GM03348 (cell line): ENCODE data around the gene PVR.

Source experiments
- DNase-seq: peaks from one replicate; pipeline ENCODE4 v3.0.0; 2012; ENCODE audit warnings: low spot score

PVR gene

DNA sequence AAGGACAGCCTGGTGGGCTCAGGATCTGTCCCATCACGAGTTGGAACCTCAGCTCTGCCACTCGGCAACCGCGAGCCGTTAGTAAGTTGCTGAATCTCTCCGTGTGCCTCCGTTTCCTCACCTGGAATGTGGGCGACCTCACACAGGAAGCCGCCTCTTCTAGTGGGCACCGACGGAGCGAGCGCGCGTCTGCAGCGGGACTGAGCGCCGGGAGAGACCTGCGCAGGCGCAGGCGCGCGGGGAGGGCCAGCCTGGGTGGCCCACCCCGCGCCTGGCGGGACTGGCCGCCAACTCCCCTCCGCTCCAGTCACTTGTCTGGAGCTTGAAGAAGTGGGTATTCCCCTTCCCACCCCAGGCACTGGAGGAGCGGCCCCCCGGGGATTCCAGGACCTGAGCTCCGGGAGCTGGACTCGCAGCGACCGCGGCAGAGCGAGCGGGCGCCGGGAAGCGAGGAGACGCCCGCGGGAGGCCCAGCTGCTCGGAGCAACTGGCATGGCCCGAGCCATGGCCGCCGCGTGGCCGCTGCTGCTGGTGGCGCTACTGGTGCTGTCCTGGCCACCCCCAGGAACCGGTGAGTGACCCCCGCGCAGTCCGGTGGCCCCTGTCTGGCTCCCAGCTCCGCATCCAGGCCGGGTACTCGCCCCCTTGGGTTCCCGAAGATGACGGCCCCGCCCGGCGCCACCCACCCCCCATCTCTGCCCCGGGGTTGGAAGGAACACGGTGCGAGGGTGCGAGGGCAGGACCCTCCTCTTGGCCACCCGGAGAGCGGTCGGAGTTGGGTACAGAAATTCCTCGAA is at the start of gene PVR:
TSS of gene PVR (plus strand) at position 306 of the 797 bp plus-strand sequence. CDS start at position 493, 187 bp downstream.
- DNase-seq, result peak; percentile 94

- DNase-seq, result no peak
These were observed 47.1 kb upstream of the PVR start for GRCh38 chr19:44596428-44597130.

DNA sequence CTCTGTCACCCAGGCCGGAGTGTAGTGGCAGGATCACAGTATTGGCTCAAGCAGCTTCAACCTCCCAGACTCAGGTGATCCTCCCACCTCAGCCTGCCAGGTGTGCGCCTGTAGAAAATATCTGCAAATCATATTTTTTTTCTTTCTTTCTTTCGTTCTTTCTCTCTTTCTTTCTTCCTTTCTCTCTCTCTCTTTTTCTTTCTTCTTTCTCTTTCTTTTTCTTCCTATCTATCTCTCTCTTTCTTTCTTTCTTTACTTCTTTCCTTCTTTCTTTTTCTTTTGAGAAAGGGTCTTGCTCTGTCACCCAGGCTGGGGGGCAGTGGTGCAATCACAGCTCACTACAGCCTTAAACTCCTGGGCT is 46.6 kb upstream of the PVR start:
- DNase-seq, result no peak

DNA sequence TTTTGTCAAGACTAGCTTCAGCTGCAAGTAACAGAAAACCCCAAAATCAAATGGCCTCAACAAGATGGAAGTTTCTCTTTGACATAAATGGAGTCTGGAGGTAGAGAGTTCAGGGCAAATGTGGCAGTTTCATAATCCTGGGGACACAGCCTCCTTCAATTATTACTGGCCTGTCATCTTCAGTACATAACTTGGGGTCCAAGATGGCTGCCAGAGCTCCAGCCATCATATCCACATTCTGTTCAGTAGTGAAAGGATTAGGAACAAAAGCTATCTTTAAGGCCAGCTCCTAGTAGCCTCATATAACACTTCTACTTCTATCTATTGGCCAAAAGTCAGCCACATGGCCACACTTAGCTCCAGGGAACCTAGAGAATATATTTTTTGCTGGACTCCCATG is 45.4 kb upstream of the PVR start:
- no peak for DNase-seq

DNA sequence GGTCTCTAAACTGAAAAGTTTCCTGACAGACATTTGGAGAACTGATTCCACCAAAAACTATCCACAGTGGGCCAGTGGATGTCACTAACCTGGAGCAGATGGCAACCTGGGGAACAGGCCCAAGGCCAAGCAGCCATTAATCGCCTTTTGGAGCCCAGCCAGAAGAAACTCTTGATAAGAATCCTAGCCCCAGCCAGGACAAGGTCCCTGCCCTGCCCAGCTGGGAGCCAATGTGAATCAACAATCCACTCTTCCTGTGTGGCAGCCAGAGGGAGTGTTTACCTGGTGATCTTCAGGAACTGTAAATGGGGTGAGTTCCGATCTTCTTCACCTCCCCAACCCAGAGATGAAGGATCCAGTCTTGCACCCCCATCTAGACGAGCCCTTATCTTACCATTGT is 44.8 kb upstream of the PVR start:
- DNase-seq, result no peak

DNA sequence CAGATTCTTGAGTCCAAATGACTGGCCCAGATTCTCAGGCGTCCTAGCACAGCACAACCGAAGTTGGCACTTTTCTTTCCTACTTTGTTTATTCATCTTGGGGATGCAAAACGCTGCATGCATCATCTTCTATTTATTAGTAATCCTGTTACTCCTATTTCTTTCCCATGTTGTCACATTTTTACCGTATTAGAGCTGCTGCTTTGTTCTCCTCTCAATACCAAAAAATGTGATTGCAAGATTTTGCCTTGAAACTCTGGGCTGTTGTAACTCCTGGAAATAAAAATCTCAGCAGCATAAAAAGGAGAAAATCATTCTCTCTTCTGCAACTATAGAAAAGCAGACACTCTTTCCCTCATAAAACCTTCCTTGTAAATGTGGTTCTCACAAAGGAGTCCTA is 43.2 kb upstream of the PVR start:
- no peak for DNase-seq

- no peak for DNase-seq
These were observed 41.6 kb upstream of the PVR start for GRCh38 chr19:44602081-44602480.

- peak; percentile 81 for DNase-seq
These were observed 40.3 kb upstream of the PVR start for GRCh38 chr19:44603201-44603945.

GRCh38 chr19:44604241-44604640 is 39.5 kb upstream of the PVR start:
- DNase-seq, result no peak

- DNase-seq, result no peak
These were observed 38.2 kb upstream of the PVR start for GRCh38 chr19:44605547-44605946.

- DNase-seq, result peak; percentile 22
These were observed 36.7 kb upstream of the PVR start for GRCh38 chr19:44607049-44607448.

- no peak for DNase-seq
These were observed 35.8 kb upstream of the PVR start for GRCh38 chr19:44607917-44608316.

- DNase-seq, result no peak
These were observed 35.3 kb upstream of the PVR start for GRCh38 chr19:44608391-44608821.

GRCh38 chr19:44609219-44609618 is 34.5 kb upstream of the PVR start:
- no peak for DNase-seq

- peak; percentile 54 for DNase-seq
These were observed 33.2 kb upstream of the PVR start for GRCh38 chr19:44610497-44610896.

DNA sequence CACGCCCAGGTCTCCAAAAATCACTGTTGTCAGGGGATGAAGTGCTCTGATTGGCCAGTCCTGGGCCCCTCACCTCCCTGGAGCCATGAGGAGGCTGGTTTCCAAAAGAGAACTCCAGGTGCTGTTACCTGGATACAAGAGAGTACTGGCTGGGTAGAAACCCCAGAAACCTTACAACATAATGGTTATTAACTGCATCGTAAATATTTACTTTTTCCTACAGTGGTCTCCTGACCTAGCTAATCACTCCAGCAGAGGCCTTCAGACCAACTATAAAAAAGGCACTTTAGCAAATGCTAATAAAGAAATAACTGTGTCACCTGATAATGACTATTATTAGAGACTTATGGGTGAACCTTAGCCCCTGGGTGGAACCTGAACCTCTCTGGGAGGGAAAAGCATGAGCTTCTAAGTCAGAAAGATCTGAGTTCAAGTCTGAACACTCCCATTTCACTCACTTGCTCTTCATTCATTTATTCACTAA is 31.9 kb upstream of the PVR start:
- DNase-seq, result no peak

DNA sequence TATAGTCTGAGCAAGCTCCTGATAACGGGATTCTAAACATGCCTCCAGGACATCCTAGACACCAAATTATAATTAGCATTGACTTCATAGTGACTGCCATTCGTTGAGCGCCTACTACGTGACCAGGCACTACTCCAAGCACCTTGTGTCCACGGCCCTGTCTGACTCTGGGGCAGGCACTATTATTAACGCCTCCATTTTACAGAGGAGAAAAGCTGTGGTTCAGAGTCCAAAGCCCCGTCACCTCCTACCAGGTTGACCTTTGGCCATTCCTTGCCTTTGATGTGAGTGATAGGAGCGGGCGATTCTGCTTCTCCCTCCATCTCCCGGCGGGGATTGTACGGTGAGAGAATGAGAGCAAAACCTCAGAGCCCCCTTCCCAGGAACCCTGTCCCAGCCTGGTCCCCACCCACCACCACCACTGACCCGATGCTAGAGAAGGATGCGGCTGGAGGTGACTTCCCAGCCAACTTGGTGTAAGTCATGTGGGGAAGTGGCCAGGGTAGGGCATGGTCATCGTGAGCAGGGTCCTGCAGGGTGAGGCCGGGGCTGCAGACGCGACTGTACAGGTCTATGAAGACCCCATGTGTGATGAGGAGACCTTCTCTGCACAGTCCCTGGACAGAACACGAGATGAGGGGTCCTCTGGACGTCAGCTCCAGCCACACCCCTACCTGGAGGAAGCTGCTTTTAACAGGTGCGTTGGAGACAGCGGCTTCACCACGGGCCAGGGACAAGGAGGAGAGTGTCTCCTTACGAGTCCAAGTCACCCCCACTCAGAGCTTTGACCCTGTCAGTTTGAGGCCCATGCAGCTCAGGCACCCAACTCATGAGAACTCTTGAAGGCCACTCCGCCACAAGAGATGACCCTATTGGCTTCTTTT is 30.2 kb upstream of the PVR start, which contains the start of gene IGSF23:
TSS of gene IGSF23 (plus strand) at position 269 of the 884 bp plus-strand sequence. CDS start at position 352, 83 bp downstream.
- DNase-seq, result no peak

- no peak for DNase-seq
These were observed 29.4 kb upstream of the PVR start for GRCh38 chr19:44614313-44614712.

- no peak for DNase-seq
These were observed 27.9 kb upstream of the PVR start for GRCh38 chr19:44615863-44616247.

- no peak for DNase-seq
These were observed 26.4 kb upstream of the PVR start for GRCh38 chr19:44617110-44617880.
